Measurements from ENCODE around the gene GRAMD1B.

Gene GRAMD1B

DNA sequence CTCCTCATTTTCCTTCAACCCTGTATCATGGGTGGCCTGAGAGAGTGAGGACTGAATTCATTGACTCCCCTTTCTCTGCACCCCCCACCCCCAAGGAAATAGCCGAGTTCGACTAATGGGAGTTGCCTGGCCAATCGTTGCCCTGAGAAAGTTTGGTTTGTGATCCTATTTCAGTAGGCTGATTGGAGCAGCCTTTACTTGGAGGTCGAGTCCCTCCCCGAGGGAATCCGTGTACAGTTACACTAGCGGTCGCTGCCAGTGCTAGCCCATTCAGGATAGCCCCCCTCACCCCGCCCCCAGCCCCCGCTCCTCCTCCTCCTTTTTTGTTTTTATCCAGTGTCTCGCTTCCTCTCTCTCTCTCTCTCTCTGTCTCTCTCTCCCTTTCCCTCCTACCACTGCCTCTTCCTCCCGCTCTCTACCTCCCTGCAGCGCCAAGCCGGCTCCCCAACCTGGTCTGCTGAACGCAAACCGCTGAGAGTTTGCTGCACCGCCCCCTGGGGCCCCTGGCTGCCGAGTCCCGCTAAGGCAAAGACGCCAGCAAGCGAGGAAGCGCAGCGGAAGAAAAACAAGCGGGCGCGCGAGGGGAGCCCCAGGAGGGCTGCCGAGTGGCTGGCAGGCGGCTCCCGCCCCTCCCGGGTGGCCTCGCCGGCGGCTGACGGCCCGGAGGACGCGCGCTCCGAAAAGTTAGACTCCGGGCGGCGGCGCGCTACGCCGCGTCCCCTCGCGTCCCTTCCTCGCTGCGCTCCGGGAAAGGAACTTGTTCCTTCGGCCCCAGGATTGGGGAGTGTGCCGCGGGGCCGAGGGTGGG is at the start of gene GRAMD1B:
Gene GRAMD1B, plus strand, starts transcription at position 357 of the 808 bp plus-strand sequence. CDS start 524 bp downstream, outside the sequence.
- no peak for DNase-seq

DNA sequence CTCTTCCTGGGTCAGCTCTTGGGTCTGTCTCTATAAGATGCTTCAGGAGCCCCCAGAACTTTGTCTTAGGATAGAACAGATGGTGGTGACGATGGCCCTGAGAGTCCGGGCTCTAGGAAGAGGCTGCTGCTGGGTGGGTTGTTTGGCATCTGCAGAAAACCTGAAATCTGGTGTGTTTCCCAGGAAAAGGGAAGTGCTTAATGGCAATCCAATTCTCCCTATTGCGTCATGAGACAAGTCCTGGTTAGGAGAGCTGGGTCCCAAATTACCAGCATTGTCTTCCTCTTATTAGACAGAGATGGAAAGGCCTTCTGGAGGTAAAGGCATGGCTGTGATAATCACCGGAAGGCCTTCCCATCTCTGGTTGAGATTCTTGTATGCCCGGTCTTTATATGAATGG is 48.9 kb upstream of the GRAMD1B start:
- no peak for DNase-seq

DNA sequence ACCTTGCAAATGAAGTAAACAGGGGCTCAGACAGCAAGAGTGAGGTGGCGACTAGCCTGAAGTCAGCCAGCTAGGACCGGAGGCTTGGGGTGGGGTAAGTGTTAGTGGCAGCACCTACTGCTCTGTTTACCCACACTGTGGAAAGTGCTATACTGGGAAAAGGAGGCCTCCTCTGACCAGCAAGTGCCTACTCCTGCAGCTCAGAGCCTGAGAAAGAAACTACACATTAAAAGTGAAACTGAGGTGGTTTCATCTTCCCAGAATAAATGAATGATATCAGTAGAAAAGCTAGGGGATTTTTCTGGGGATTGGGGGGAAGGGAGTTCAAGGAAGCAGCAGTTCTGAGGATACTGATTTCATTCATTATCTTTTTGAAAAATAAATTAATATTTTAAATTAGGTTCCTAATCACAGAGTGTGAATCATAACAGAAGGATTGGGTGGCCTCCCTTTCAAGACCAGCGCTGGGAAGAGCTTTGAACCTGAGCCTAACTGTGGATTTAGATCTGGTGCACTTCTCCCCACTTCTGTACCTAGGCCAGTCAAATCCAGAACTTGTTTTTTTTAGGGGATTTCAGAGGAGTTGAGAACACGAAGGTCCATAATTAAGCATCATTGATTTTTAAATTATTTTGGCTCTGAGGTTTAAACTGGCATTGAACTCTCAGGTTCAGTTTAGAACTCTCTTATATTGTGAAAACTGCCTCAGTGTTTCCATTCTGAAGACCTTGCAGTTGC is 48.1 kb upstream of the GRAMD1B start:
- DNase-seq, result no peak

DNA sequence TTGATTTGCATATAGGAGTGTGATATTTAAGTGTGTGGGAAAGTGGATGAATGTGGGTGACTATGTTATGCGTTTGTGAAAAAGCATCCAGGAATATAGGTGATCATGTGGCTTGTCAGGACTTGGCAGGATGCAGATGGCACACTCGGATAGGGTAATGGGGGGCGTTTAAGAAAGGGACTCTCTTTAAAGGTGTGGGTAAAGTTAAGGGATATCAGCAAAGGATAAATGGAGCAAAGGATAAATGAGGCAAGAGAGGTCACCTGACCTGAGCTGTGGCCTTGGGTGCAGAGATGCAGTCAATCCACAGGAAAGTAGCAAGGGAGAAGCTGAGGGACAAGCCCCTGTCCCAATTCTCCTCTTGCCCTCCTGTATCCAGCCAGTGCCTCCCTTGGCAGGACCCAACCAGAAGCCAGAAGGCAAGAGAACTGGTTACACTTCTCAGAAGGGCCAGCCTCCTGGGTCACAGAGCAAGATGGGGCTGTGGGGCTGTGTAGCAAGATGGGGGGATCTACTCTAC is 47.5 kb upstream of the GRAMD1B start:
- DNase-seq, result no peak

DNA sequence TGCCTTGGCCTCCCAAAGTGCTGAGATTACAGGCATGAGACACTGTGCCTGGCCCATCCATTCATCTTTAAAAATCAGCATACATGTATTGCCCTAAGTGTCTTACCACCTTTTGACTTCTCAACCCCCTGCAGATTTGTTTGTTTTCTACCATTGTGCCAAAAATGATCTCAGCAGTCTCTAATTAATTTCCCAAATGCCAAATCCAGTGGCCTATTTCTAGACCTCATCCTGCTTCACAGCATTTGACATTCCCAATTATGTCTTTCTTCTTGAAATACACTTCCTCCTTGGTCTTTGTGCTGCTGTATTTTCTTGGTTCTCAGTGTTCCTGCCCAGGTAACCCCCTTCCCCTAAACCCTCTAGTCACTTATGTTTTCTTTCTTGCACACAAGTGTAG is 46.0 kb upstream of the GRAMD1B start:
- no peak for DNase-seq

DNA sequence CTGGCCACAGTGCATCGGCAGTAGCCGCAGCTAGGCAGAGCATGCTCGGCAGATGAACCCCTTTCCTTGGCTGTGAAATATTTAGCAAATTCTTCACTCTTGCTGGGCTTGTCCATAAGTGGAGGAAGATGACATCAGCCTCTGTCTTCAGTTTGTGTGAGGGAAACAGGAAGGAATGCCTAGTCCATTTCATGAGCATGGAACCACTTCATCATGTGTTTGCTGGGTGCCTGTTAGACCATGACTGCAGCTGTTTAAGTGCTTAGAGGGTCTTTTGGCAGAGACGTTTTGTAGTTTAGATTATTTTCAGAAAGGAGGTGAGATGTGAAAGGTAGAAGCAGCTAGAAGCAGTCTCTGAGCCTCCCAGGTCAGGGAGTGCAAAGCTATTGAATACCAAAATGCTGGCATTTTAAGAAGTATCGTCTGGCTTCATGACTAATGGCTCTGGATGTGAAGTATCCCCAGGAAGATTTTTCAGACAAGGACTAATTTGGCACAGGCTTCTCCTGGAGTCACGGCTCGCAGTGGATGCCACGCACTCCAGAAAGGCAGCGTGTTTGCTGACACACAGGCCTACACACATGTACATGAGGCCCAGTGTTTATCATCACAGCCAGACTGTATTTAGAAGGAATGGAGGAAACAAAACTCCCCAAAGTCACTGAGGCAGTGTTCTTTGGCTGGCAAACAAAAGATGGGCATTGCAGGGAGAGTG is 43.1 kb upstream of the GRAMD1B start:
- DNase-seq, result no peak

DNA sequence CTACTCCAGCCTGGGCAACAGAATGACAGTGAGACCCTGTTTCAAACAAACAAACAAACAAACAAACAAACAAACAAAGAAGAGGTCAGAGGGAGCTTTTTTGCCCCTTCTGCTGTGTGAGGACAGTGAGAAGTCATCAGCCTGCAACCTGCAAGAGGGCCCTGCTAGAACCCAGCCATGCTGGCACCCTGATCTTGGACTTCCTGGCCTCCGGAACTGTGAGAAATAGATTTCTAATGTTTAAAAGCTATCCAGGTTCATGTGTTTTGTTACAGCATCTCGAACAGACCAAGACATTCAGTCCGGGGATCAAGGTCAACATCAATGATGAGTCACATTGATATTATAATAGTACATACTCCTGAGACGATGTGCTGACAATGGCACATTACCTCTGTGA is 41.4 kb upstream of the GRAMD1B start:
- DNase-seq, result no peak

DNA sequence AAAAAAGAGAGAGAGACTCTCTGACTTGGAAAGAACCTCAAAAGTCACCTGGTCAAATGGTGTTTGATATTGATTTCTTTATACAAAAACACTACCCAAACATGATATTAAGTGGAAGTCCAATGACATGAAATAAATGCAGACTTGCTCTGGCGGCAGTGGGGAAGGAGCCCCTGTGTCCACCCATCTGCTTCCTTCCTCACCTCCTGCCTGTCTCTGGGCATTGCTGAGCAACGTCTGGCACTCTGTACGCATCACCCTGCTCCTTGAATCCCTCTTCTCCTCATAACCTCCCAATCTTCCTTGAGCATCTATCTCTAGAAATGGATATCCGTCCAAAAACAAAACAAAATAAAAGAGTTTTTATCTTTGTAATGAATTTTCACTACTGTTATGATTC is 39.9 kb upstream of the GRAMD1B start:
- DNase-seq, result no peak

DNA sequence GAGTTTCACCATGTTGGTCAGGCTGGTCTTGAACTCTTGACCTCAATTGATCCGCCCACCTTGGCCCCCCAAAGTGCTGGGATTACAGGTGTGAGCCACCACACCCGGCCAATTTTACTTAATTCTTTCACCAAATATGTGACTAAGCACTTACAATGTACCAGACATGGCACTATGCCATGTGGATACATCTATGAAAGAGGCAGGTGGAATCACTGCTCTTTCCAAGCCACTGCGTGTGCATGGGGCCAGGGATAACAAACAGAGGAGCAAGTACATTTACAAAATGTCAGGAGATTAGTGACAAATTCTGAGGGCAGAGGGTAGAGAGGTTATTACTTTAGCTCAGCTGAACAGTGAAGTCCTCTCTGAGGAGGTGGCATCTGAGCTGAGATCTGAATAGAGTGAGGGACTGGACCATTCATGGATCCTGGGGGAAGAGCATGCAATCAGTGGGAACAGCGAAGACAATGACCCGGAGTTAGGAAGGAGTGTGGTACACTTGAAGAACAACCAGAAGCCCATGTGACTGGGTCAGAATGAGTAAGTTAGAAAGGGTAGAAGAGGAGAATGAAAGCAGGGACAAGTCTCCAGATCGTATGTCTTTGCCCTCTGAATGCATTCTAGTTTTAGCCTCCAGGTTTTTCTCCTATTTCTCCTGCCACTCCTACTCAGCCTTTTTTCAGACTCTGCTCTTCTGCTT is 38.3 kb upstream of the GRAMD1B start:
- no peak for DNase-seq

DNA sequence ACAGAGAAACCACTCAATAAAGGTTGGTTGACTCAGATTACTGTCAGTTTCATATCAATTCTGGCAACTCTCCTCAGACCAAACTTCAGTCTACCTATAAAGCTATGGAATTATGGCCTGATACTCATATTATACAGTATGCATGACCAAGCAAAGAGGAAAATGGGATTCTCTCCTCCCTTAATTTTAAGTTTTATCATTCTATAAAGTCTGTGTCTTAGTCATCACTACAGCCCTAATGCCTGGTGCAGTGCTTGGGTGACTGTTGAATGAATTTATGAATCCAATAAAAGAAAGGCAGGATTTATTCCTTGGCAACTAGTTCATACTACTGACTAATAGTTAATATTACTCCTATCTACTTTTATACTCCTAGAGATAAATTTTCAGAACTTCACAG is 37.6 kb upstream of the GRAMD1B start:
- DNase-seq, result no peak

DNA sequence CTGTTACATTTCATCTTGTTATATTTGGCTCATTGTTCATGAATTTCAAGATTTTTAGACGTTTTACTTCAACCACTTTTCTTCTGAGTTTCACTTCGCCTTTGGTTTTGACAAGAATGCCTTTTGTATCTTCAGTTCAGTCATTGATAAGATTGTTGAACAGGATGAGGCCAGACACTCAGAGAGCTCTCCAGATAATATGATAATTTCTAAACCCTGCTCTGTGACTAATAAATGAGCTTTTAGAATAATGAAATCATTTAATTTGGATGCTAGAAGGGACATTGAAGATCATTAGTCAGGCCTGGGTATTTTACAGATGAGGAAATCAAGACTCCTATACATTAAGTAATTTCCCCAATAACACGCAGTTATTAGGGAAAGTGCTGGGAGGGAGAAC is 37.2 kb upstream of the GRAMD1B start:
- DNase-seq, result no peak

DNA sequence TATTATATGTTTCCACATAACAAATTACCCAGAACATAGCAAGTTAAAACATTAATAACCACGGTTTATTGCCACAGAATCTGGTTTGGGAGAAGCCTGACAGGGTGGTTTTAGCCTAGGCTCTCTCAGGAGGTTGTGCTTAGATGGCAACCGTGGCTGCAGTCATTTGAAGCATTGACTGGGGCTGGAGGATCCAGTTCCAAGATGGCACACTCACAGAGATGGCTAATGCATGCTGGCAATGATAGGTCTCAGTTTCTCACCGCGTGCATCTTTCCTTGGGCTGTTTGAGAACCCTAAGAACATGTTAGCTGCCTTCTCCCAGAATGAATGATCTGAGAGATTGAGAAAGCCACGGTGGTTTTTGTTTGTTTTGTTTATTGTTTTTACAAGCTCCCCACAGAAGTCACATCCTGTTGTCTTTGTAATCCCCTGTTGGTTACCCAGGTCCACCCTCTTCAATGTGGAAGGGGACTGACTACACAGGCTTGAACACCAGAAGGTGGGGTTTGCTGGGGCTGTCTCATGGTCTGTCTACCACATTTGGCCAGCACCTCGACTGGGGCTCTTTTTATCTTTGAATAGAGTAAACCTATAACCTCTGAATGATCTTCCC is 36.6 kb upstream of the GRAMD1B start:
- DNase-seq, result no peak

DNA sequence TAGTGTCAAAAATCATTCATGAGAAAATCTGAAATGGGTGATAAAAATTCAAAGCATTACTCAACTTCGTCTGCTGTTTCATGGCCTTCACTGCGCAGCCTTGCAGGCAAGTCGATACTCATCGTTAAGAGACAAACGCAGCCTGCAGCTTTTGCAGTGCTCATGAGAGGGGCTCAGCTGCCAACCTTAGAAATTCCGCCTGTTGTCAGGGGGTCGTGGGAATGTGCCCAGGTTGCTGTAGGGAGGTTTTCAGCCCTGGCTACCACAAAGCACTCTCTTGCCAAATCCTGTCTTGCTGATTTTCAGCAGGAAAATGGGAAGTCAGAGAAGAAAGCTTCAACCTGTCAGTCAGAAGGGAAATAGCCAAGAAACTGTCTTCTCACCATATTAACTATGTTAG is 25.4 kb upstream of the GRAMD1B start:
- no peak for DNase-seq

DNA sequence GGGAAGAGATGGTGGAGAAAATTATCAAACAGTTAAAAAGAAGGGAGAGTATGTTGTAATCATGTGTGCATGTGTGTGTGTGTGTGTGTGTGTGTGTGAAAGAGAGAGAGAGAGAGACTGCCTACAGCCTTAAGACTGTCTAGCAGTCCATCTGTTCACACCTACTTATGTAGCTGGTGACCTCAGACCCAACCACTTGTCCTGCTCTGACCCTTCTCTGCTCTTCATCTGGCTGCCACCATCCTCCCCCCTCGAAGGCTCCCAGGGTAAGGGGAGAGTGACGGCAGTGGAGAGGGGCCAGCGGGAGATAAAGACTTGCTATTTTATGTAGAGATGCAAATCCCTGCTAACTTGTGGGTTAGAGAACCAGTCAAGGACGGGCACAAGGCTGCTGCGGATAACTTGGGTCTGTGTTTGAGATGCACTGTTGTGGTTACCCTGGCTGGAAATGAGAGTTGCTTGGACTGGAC is 24.9 kb upstream of the GRAMD1B start:
- DNase-seq, result no peak

DNA sequence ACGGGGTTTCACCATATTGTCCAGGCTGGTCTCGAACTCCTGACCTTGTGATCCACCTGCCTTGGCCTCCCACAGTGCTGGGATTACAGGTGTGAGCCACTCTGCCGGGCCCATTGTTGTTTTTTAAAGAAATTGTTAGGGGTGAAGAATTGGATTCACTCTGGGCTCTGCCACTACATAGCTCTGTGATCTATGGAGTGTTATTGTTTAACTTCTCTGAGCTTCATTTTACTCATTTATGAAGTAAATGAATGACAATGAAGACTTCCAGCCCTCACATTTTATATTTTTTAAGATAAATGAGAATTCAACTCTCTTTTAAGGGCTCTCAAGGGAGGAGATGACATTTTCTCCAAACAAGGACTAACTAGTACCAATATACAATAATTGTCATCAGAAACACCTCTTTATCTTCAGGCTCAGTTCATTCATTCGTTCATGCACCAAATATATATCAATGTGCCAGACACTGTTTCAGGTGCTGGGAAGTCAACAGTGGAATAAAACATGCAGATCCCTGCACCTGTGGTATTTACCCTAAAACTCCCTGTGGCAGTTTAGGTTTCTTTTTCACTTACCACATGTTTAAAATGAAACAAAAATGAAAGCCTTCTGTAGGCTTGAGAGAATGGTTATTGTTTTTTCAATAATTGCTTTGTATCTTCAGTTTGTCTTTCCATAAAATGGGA is 23.5 kb upstream of the GRAMD1B start:
- no peak for DNase-seq

DNA sequence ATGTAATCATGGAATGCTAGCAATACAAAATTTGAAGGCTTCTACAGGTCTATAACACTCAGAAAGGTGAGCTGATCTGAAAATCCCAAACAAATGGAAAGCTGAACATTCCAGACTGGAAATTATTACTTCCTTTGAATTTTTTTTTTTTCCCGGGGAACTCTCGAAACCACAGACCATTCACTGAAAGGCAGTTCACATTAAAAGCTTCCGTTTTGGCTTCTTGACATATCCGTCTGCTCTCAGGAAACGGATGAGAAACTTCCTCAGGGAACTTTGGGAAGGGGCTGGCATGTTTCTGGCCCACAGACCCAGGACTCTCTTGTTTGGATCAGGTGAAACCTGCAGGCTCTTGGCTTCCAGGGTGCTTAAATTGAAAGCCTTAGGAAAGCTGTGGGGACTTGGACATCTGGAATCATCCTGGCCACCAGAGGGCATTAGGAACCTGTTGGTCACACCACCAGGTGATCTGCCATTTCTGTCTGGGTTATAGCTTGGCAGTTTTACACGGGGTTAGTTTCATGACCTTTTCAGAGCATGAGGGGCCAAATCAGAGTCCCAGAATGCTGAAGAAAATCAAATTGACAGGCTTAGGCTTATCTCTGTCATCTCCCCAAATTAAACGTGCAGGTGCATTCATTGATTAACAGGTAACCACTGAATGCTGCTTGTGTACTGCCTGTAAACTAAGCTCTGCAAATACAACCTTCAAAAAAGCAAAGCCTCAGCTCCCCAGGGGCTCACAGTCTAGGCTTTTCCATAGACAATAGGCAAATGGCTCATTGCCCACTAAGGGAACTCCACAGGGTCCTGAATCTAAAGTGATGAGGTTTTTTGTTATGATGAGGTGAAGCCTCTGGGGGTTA is 22.7 kb upstream of the GRAMD1B start:
- DNase-seq, result peak; percentile 57

DNA sequence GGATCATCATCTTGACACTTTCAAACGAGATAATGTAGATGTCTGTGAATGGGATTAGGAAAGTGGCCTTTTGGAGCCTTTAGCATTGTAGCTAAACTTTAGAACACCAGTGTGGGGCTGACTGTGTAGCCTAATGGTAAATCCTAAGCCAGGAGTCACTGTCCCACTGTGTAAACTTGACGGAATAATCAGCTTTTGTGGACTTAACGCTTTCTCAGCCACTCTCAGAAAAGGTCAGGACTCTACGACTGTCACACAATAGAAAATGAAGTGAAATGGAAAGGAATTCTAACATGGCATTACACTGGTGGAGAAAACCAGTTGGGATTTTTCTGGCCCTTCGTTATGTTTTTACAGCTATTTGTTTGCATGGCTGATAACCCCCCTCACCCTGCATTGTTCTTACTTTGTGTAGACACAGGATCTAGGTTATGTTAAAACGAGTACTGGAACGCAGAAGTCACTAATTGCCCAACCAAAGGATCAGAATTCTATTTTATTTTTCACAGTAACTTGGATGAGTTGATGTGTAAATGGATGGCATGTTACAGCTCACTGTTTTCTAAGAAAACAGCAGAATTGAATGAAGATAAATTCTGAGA is 22.0 kb upstream of the GRAMD1B start:
- no peak for DNase-seq

DNA sequence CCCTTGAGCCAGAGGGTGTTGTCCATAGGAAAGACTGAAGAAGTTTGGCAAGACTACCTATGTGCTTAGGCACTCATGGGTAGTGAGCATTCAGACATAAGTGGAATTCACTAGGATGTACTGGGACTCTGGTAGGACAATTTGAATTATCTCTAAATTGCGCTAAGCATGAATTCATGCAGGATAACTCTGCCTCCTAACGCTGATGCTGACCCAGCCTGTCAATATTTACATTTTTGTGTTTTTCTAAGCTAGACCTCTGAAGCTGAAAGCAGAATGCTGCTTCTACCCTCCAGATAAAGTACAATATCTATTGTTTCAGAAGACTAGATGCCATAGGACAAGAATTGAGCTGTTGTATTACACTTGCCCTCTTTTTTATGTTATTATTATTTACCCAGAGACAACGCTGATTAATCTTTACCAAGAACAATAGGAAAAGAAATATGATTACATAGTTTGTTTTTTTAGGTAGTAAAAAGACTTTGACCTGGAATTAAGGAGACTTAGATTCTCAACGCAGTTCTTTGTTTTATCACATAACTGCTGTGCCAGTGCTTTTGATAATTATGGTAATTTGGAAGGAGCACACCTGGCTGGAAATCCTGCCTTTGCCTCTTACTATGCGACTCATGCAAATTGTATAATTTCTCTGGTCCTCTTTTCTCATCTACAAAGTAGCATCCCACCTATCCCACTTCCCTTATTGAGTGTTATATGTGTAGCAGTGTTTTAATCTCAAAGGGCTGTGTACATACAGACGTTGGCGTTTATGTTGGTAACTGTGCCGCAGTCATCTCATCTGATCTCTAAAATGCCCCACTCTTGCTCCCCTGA is 21.2 kb upstream of the GRAMD1B start:
- no peak for DNase-seq

Data from kidney glomerular epithelial cell (primary cell).